ENCODE results near the gene TNIP3.

Gene TNIP3

GRCh38 chr4:121140716-121141460, 23.2 kb downstream of the TNIP3 start:
- Histone ChIP-seq H3K27ac (ENCODE audit: low read depth, low read length) (no peak overlapping the region), H3K4me3 (ENCODE audit: low read depth in 1 of 5, low read length in 5 of 5) (no peak overlapping the region), H3K9me3 (ENCODE audit: control insufficient read depth in 5 of 5, low read length in 5 of 5) (no peaks in the 10 kb centered on the region), H3K4me1 (ENCODE audit: control insufficient read depth in 5 of 5, insufficient read depth in 5 of 5, low read length in 5 of 5) (peaks cover 0 to 2% (median 0%) of the 10 kb centered on the region in 5 donors), H3K9ac (ENCODE audit: low read length in 5 of 5) (no peak overlapping the region), H3K27me3 (ENCODE audit: control insufficient read depth in 5 of 5, insufficient read depth in 4 of 5, low read length in 5 of 5) (no peaks in the 10 kb centered on the region), H3K36me3 (ENCODE audit: control insufficient read depth in 5 of 5, insufficient read depth in 5 of 5, low read length in 5 of 5) (no peaks in the 10 kb centered on the region)

DNA sequence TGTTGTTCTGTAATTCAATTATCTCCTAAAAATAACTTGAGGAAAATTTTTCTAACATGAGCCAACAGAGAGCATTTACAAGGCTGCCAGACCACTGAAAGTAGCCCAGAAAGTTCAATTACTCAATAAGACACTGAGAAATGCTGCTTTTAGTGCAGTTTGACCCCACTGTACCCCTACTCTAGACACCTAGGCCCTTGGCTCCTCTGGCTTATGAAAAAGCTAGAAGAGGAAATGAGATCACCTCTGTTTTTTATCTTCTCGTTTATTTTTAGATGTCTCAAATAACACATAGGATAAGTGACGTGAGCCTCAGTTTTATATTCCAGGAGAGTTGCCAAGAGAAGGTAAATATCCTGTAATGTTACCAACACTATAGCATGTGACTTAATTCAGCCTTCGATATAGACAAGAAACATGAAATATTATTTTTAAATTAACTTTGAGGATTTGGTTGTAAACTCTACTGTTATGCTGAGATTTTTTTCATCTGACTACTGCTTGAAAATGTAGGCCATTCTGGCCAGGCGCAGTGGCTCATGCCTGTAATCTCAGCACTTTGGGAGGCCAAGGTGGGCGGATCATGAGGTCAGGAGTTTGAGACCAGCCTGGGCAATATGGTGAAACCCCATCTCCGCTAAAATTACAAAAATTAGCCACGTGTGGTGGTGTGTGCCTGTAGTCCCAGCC, 24.4 kb downstream of the TNIP3 start:
- H3K4me3 ChIP-seq (ENCODE audit: low read depth in 1 of 5, low read length in 5 of 5) = no peak overlapping the region
- no peaks in the 10 kb centered on the region for H3K27me3 ChIP-seq (ENCODE audit: control insufficient read depth in 5 of 5, insufficient read depth in 4 of 5, low read length in 5 of 5)
- no peaks in the 10 kb centered on the region for H3K9me3 ChIP-seq (ENCODE audit: control insufficient read depth in 5 of 5, low read length in 5 of 5)
- no peak overlapping the region for H3K27ac ChIP-seq (ENCODE audit: low read depth, low read length)
- H3K4me1 ChIP-seq (ENCODE audit: control insufficient read depth in 5 of 5, insufficient read depth in 5 of 5, low read length in 5 of 5) = peaks cover 0 to 2% (median 0%) of the 10 kb centered on the region in 5 donors
- no peak overlapping the region for H3K9ac ChIP-seq (ENCODE audit: low read length in 5 of 5)
- no peaks in the 10 kb centered on the region for H3K36me3 ChIP-seq (ENCODE audit: control insufficient read depth in 5 of 5, insufficient read depth in 5 of 5, low read length in 5 of 5)

DNA sequence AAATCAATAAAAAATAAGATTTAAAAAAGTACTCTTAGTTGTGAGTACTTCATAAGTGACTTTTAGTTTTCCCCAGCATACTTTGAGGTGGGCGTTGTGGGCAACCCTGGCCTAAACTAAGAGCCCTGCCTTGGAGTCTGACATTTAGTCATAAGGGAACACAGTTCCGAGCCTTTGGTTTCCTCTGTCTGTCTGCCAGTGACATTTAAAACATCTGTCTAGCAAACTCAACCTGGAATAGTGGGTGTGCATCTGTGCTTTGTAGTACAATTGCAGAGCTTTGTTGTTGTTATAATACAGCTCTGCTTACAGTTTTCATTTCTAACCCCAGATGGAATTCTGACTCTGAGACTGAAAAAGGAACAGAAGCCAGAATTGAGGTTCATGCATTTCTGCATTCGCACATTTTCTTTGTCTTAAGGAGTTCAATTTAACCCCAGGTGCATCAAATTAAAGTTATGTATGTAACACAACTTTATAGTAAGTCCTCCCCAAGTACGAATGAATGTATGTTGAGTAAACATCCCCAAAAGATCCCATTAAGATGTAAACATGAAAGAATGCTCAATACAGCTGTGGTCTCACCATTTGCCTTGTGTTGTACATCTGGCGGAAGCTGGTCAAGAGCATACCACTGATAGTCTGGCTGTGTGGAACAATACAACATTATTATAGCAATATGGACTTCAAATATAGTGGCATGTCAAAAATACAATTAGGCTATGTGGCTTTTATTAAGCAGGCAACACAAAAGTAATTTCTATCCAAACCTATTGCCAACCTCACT, 25.9 kb downstream of the TNIP3 start:
- Histone ChIP-seq H3K9ac (ENCODE audit: low read length in 5 of 5) (no peak overlapping the region), H3K36me3 (ENCODE audit: control insufficient read depth in 5 of 5, insufficient read depth in 5 of 5, low read length in 5 of 5) (no peaks in the 10 kb centered on the region), H3K4me1 (ENCODE audit: control insufficient read depth in 5 of 5, insufficient read depth in 5 of 5, low read length in 5 of 5) (peaks cover 0 to 2% (median 0%) of the 10 kb centered on the region in 5 donors), H3K9me3 (ENCODE audit: control insufficient read depth in 5 of 5, low read length in 5 of 5) (no peaks in the 10 kb centered on the region), H3K27me3 (ENCODE audit: control insufficient read depth in 5 of 5, insufficient read depth in 4 of 5, low read length in 5 of 5) (no peaks in the 10 kb centered on the region), H3K4me3 (ENCODE audit: low read depth in 1 of 5, low read length in 5 of 5) (no peak overlapping the region), H3K27ac (ENCODE audit: low read depth, low read length) (no peak overlapping the region)

DNA sequence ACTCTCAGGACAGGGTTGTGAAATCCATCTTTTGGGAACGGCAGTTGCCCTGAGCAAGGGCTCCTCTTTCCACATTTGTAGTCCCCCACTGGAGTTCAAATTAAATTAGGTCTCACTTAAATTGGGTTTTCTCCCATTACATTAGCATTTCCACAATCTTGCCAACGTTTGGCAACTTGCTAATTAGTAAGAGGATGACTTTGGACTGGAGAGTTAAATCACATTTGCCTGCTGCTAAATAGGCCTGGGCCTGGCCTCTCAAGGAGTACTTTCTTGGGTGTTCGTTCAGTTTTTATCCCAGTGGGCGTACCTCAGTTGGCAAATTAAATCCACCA, 33.8 kb downstream of the TNIP3 start:
- Histone ChIP-seq H3K36me3 (ENCODE audit: control insufficient read depth in 5 of 5, insufficient read depth in 5 of 5, low read length in 5 of 5) (no peaks in the 10 kb centered on the region), H3K4me1 (ENCODE audit: control insufficient read depth in 5 of 5, insufficient read depth in 5 of 5, low read length in 5 of 5) (no peaks in the 10 kb centered on the region), H3K27me3 (ENCODE audit: control insufficient read depth in 5 of 5, insufficient read depth in 4 of 5, low read length in 5 of 5) (peaks cover 0 to 4% (median 0%) of the 10 kb centered on the region in 5 donors), H3K27ac (ENCODE audit: low read depth, low read length) (no peak overlapping the region), H3K9ac (ENCODE audit: low read length in 5 of 5) (no peak overlapping the region), H3K4me3 (ENCODE audit: low read depth in 1 of 5, low read length in 5 of 5) (no peak overlapping the region), H3K9me3 (ENCODE audit: control insufficient read depth in 5 of 5, low read length in 5 of 5) (no peaks in the 10 kb centered on the region)

GRCh38 chr4:121129606-121130325, 34.4 kb downstream of the TNIP3 start:
- peaks cover 0 to 4% (median 0%) of the 10 kb centered on the region in 5 donors for H3K27me3 ChIP-seq (ENCODE audit: control insufficient read depth in 5 of 5, insufficient read depth in 4 of 5, low read length in 5 of 5)
- no peaks in the 10 kb centered on the region for H3K9me3 ChIP-seq (ENCODE audit: control insufficient read depth in 5 of 5, low read length in 5 of 5)
- no peaks in the 10 kb centered on the region for H3K4me1 ChIP-seq (ENCODE audit: control insufficient read depth in 5 of 5, insufficient read depth in 5 of 5, low read length in 5 of 5)
- no peak overlapping the region for H3K27ac ChIP-seq (ENCODE audit: low read depth, low read length)
- no peaks in the 10 kb centered on the region for H3K36me3 ChIP-seq (ENCODE audit: control insufficient read depth in 5 of 5, insufficient read depth in 5 of 5, low read length in 5 of 5)
- H3K9ac ChIP-seq (ENCODE audit: low read length in 5 of 5) = no peak overlapping the region
- H3K4me3 ChIP-seq (ENCODE audit: low read depth in 1 of 5, low read length in 5 of 5) = no peak overlapping the region

DNA sequence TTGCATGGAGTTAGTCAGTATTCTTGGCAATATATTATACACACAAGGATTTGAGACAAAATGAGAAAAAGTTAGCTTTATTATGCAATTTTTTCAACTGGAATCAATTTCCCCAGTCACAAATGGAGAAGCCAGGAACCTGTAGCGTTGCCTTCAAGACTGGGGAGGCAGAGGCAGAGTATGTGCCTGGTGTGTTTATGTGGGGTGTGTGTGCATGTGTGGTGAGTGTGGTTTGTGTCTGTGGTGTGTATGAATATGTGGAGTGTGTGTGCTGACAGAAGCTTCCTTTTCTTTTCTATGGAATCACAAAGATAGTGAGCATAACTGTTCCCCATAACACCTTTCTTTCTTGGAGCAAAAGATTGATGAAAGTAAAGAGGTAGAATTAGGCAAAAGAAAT, 37.0 kb downstream of the TNIP3 start:
- no peak overlapping the region for H3K4me3 ChIP-seq (ENCODE audit: low read depth in 1 of 5, low read length in 5 of 5)
- H3K9me3 ChIP-seq (ENCODE audit: control insufficient read depth in 5 of 5, low read length in 5 of 5) = no peaks in the 10 kb centered on the region
- peaks cover 0 to 4% (median 0%) of the 10 kb centered on the region in 5 donors for H3K27me3 ChIP-seq (ENCODE audit: control insufficient read depth in 5 of 5, insufficient read depth in 4 of 5, low read length in 5 of 5)
- no peak overlapping the region for H3K27ac ChIP-seq (ENCODE audit: low read depth, low read length)
- H3K9ac ChIP-seq (ENCODE audit: low read length in 5 of 5) = no peak overlapping the region
- H3K36me3 ChIP-seq (ENCODE audit: control insufficient read depth in 5 of 5, insufficient read depth in 5 of 5, low read length in 5 of 5) = no peaks in the 10 kb centered on the region
- H3K4me1 ChIP-seq (ENCODE audit: control insufficient read depth in 5 of 5, insufficient read depth in 5 of 5, low read length in 5 of 5) = no peaks in the 10 kb centered on the region

DNA sequence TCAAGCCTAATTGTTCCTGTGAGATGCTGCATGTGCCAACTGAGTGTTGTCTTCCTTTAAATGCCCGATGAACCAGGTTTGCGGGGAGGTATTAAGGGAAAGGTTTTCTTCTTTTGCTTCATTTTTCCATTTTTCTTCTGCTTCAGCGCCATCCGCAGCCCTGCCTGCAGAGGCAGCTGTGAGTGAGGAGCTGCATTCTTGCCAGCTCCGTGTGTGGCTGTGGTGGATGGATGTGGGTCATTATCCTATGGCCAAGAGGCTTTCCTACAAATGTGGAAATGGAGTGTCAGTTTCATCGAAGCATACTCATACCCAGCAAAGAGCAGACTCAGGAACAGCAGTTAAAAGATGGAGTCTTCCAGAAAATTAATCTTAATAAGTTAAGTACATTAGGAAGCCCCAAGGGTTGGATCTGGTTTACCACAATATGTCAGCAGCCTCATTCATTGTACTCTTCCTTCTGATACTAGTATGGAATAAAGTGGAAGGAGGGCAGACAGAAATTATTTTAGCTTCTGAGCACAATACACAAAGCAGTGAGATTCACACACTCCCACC, 37.6 kb downstream of the TNIP3 start:
- no peaks in the 10 kb centered on the region for H3K9me3 ChIP-seq (ENCODE audit: control insufficient read depth in 5 of 5, low read length in 5 of 5)
- H3K4me3 ChIP-seq (ENCODE audit: low read depth in 1 of 5, low read length in 5 of 5) = no peak overlapping the region
- peaks cover 0 to 4% (median 0%) of the 10 kb centered on the region in 5 donors for H3K27me3 ChIP-seq (ENCODE audit: control insufficient read depth in 5 of 5, insufficient read depth in 4 of 5, low read length in 5 of 5)
- no peak overlapping the region for H3K27ac ChIP-seq (ENCODE audit: low read depth, low read length)
- H3K4me1 ChIP-seq (ENCODE audit: control insufficient read depth in 5 of 5, insufficient read depth in 5 of 5, low read length in 5 of 5) = no peaks in the 10 kb centered on the region
- H3K36me3 ChIP-seq (ENCODE audit: control insufficient read depth in 5 of 5, insufficient read depth in 5 of 5, low read length in 5 of 5) = no peaks in the 10 kb centered on the region
- H3K9ac ChIP-seq (ENCODE audit: low read length in 5 of 5) = no peak overlapping the region

GRCh38 chr4:121125498-121125885, 38.6 kb downstream of the TNIP3 start:
- Histone ChIP-seq H3K36me3 (ENCODE audit: control insufficient read depth in 5 of 5, insufficient read depth in 5 of 5, low read length in 5 of 5) (no peaks in the 10 kb centered on the region), H3K27me3 (ENCODE audit: control insufficient read depth in 5 of 5, insufficient read depth in 4 of 5, low read length in 5 of 5) (peaks cover 0 to 4% (median 0%) of the 10 kb centered on the region in 5 donors), H3K4me3 (ENCODE audit: low read depth in 1 of 5, low read length in 5 of 5) (no peak overlapping the region), H3K4me1 (ENCODE audit: control insufficient read depth in 5 of 5, insufficient read depth in 5 of 5, low read length in 5 of 5) (no peaks in the 10 kb centered on the region), H3K27ac (ENCODE audit: low read depth, low read length) (no peak overlapping the region), H3K9ac (ENCODE audit: low read length in 5 of 5) (no peak overlapping the region), H3K9me3 (ENCODE audit: control insufficient read depth in 5 of 5, low read length in 5 of 5) (no peaks in the 10 kb centered on the region)

DNA sequence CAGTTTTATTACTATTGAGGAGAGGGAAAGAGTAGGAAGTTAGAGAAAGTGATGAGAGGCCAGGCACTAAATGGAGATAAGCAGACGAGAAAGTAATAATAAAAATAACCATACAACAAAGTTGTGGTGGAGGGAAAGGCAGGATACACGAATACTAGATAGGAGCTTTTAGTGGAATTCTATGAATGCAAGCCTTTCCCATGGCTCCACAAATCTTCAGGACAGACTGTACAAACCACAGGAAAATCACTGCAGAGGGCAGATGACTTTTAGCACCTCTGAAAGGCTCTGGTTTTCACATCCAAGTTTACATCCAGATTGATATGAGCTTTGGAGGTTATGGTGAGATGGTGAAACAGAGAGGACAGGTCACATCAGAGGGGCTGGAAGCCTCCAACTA, 41.5 kb downstream of the TNIP3 start:
- Histone ChIP-seq H3K4me3 (ENCODE audit: low read depth in 1 of 5, low read length in 5 of 5) (no peak overlapping the region), H3K27ac (ENCODE audit: low read depth, low read length) (no peak overlapping the region), H3K36me3 (ENCODE audit: control insufficient read depth in 5 of 5, insufficient read depth in 5 of 5, low read length in 5 of 5) (no peaks in the 10 kb centered on the region), H3K27me3 (ENCODE audit: control insufficient read depth in 5 of 5, insufficient read depth in 4 of 5, low read length in 5 of 5) (peaks cover 0 to 4% (median 0%) of the 10 kb centered on the region in 5 donors), H3K4me1 (ENCODE audit: control insufficient read depth in 5 of 5, insufficient read depth in 5 of 5, low read length in 5 of 5) (no peaks in the 10 kb centered on the region), H3K9me3 (ENCODE audit: control insufficient read depth in 5 of 5, low read length in 5 of 5) (no peaks in the 10 kb centered on the region), H3K9ac (ENCODE audit: low read length in 5 of 5) (no peak overlapping the region)

Measured in subcutaneous abdominal adipose tissue (tissue), 5 donors.